Nephron (organoid): ENCODE results near the gene ZNF610.
A peak's percentile ranks its signal among the peaks of the same experiment; 100 is the strongest.
"Not testable (repeated sequence)": the region's sequence is repeated elsewhere in the genome, so short reads cannot be mapped to it uniquely, and the experiment has no call there.

Experiments
- H3K27ac Mint-ChIP-seq, 3 experiments: 2 replicates each; pipeline ENCODE4 v1.8.0; 2020; ENCODE audit warnings: mixed read lengths in 3 of 3, mild to moderate bottlenecking in 2 of 3, moderate library complexity in 1 of 3
- H3K27me3 Mint-ChIP-seq: 2 replicates; pipeline ENCODE4 v1.8.0; 2021; ENCODE audit warnings: low read depth, mild to moderate bottlenecking, moderate library complexity, mixed read lengths
- H3K36me3 Mint-ChIP-seq: 2 replicates; pipeline ENCODE4 v1.8.0; 2020; ENCODE audit warnings: low read depth, mixed read lengths
- H3K4me1 Mint-ChIP-seq: 2 replicates; pipeline ENCODE4 v1.8.0; 2020; ENCODE audit warnings: mixed read lengths
- H3K4me3 Mint-ChIP-seq, 3 experiments: 2 replicates each; pipeline ENCODE4 v1.8.0; 2020; ENCODE audit warnings: mild to moderate bottlenecking in 3 of 3, mixed read lengths in 3 of 3, moderate library complexity in 2 of 3
- H3K9me3 Mint-ChIP-seq: 2 replicates; pipeline ENCODE4 v1.8.0; 2020; ENCODE audit warnings: mixed read lengths
- CTCF ChIP-seq, 3 experiments: fragments of 200-600 bp; sonication (generic); IDR thresholded peaks; one replicate each; pipeline ENCODE4 v1.5.0; 2021; ENCODE audit warnings: antibody characterized with exemption in 3 of 3; ENCODE audit not compliant: unreplicated experiment in 3 of 3

The ZNF610 gene

GRCh38 chr19:52336791-52337381, 843 bp downstream of the ZNF610 start:
- H3K4me3 Mint-ChIP-seq: peak overlapping the region; percentile 96 to 98 (median 96)
- H3K4me1 Mint-ChIP-seq: peaks cover 18% of the 10 kb centered on the region
- TF ChIP-seq CTCF (IDR thresholded peaks at IDR 0.05; ENCODE audit: unreplicated experiment in 3 of 3): no peak
- no peaks in the 10 kb centered on the region for H3K27me3 Mint-ChIP-seq
- H3K36me3 Mint-ChIP-seq: peaks cover 55% of the 10 kb centered on the region
- peaks cover 19% of the 10 kb centered on the region for H3K9me3 Mint-ChIP-seq
- peak overlapping the region; percentile 87 to 97 (median 93) for H3K27ac Mint-ChIP-seq

- Mint-ChIP-seq H3K4me1 (peaks cover 18% of the 10 kb centered on the region), H3K27ac (peak overlapping the region in 2 of 3 experiments; percentile 38 to 44), H3K36me3 (peaks cover 66% of the 10 kb centered on the region), H3K4me3 (peak overlapping the region; percentile 46 to 77 (median 58))
- not testable (repeated sequence) for H3K27me3 Mint-ChIP-seq, H3K9me3 Mint-ChIP-seq
Observed at GRCh38 chr19:52339022-52339421, 3.0 kb downstream of the ZNF610 start.

- peak overlapping the region in 2 of 3 experiments; percentile 23 to 46 for H3K27ac Mint-ChIP-seq
- H3K4me1 Mint-ChIP-seq: no peaks in the 10 kb centered on the region
- H3K4me3 Mint-ChIP-seq: no peak overlapping the region
- TF ChIP-seq CTCF (IDR thresholded peaks at IDR 0.05; ENCODE audit: unreplicated experiment in 3 of 3): peak; percentile 51 to 54 (median 53)
- H3K36me3 Mint-ChIP-seq: peaks cover 82% of the 10 kb centered on the region
- peaks cover 4% of the 10 kb centered on the region for H3K9me3 Mint-ChIP-seq
- H3K27me3 Mint-ChIP-seq: no peaks in the 10 kb centered on the region
Observed at GRCh38 chr19:52343548-52343947, 7.5 kb downstream of the ZNF610 start.

GRCh38 chr19:52345162-52345561, 9.1 kb downstream of the ZNF610 start:
- no peak for TF ChIP-seq CTCF (IDR thresholded peaks at IDR 0.05; ENCODE audit: unreplicated experiment in 3 of 3)
- peaks cover 4% of the 10 kb centered on the region for H3K9me3 Mint-ChIP-seq
- H3K4me1 Mint-ChIP-seq: no peaks in the 10 kb centered on the region
- no peak overlapping the region for H3K27ac Mint-ChIP-seq
- no peak overlapping the region for H3K4me3 Mint-ChIP-seq
- peaks cover 83% of the 10 kb centered on the region for H3K36me3 Mint-ChIP-seq
- H3K27me3 Mint-ChIP-seq: no peaks in the 10 kb centered on the region

GRCh38 chr19:52351512-52351911, 15.5 kb downstream of the ZNF610 start:
- Mint-ChIP-seq H3K4me1 (no peaks in the 10 kb centered on the region), H3K4me3 (no peak overlapping the region), H3K9me3 (peaks cover 24% of the 10 kb centered on the region), H3K27me3 (no peaks in the 10 kb centered on the region), H3K27ac (no peak overlapping the region), H3K36me3 (peaks cover 95% of the 10 kb centered on the region)
- TF ChIP-seq CTCF (IDR thresholded peaks at IDR 0.05; ENCODE audit: unreplicated experiment in 3 of 3): no peak

- Mint-ChIP-seq H3K27ac (no peak overlapping the region), H3K36me3 (peaks cover 92% of the 10 kb centered on the region), H3K9me3 (peaks cover 68% of the 10 kb centered on the region), H3K27me3 (no peaks in the 10 kb centered on the region), H3K4me1 (no peaks in the 10 kb centered on the region), H3K4me3 (no peak overlapping the region)
- TF ChIP-seq CTCF (IDR thresholded peaks at IDR 0.05; ENCODE audit: unreplicated experiment in 3 of 3): no peak
Observed at GRCh38 chr19:52366414-52366824, 30.4 kb downstream of the ZNF610 start.
